HCT116 (cell line): ENCODE results near the gene KCNK5. TPM values are rescaled to one million over a fixed set of nuclear protein-coding genes. Genes with fewer than 3 reads are reported as not detected.

ENCODE experiments used
- ATAC-seq: fragments of 200-7000 bp; cut with Tn5 transposase; 2 replicates; pipeline ENCODE4 v1.9.1; 2020; ENCODE audit warnings: mild to moderate bottlenecking, moderate library complexity
- BruUV-seq: library from RNA; stranded (reverse); fragments of 400-500 nt; replicated peaks from 2 replicates; lab custom pipeline; 2021; lab: Mats Ljungman, UMichigan
- CTCF ChIA-PET: fragments of 300-600 bp; sonication (Branson Sonifier 250); formaldehyde crosslinking; loops from one replicate; lab custom pipeline; 2021; ENCODE audit warnings: antibody characterized with exemption; lab: Charles Lee
- POLR2A ChIA-PET: fragments of 300-600, 350-600 bp; sonication (Branson Sonifier 250); formaldehyde crosslinking; loops from one replicate; lab custom pipeline; 2021; ENCODE audit warnings: antibody characterized with exemption; lab: Charles Lee
- RAD21 ChIA-PET, 2 experiments: fragments of 300-600 bp; sonication (Branson Sonifier 250); formaldehyde crosslinking; loops; one replicate each; lab custom pipeline; 2023; ENCODE audit warnings: low total read pairs in 2 of 2; ENCODE audit not compliant: uncharacterized antibody in 2 of 2, unreplicated experiment in 2 of 2, low non-redundant PET in 1 of 2; lab: Charles Lee
- DNase-seq: peaks from one replicate; pipeline ENCODE4 v3.0.0-alpha.2; 2010; ENCODE audit warnings: low read depth, low spot score
- H2AFZ ChIP-seq: fragments of 200-600 bp; shearing (Covaris generic), sonication (generic); 2 replicates; pipeline ENCODE4 v1.6.1; 2017; ENCODE audit warnings: low read depth, mixed run types, mixed read lengths, antibody characterized with exemption, low read length; ENCODE audit not compliant: poor library complexity, severe bottlenecking
- H3K27ac ChIP-seq: 2 replicates; pipeline ENCODE4 v1.5.1; 2012; ENCODE audit warnings: low read depth, low read length
- H3K27me3 ChIP-seq: fragments of 200-600 bp; sonication (generic); 2 replicates; pipeline ENCODE4 v1.6.1; 2016; ENCODE audit warnings: mixed run types, low read length, mixed read lengths; ENCODE audit not compliant: insufficient read depth
- H3K36me3 ChIP-seq, 2 experiments: fragments of 200-500 bp in 1 of 2; fragments of 200-600 bp in 1 of 2; sonication (Bioruptor generic) in 1 of 2; sonication (generic) in 1 of 2; 2 replicates each; pipeline versions ENCODE4 v1.5.1 to v1.6.1; 2014 to 2016; ENCODE audit warnings: low read length in 2 of 2, inconsistent platforms in 1 of 2, mixed read lengths in 1 of 2, mixed run types in 1 of 2; ENCODE audit not compliant: insufficient read depth in 2 of 2, control insufficient read depth in 1 of 2
- H3K4me1 ChIP-seq, 2 experiments: fragments of 200-600 bp in 1 of 2; sonication (generic) in 1 of 2; 2 replicates each; pipeline versions ENCODE4 v1.5.1 to v1.6.1; 2012 to 2017; ENCODE audit warnings: low read length in 2 of 2, inconsistent platforms in 1 of 2, mild to moderate bottlenecking in 1 of 2, mixed read lengths in 1 of 2, mixed run types in 1 of 2, moderate library complexity in 1 of 2; ENCODE audit not compliant: insufficient read depth in 2 of 2, control insufficient read depth in 1 of 2
- H3K4me2 ChIP-seq: fragments of 200-600 bp; sonication (generic); 2 replicates; pipeline ENCODE4 v1.6.1; 2017; ENCODE audit warnings: mixed run types, low read length, mixed read lengths
- H3K4me3 ChIP-seq, 2 experiments: fragments of 200-600 bp in 1 of 2; sonication (generic) in 1 of 2; replicated peaks in 1 of 2; 2 replicates each; pipeline ENCODE4 v1.5.1; 2011 to 2016; ENCODE audit warnings: low read length in 2 of 2, control low read depth in 1 of 2, low read depth in 1 of 2, mild to moderate bottlenecking in 1 of 2, mixed read lengths in 1 of 2, mixed run types in 1 of 2
- H3K79me2 ChIP-seq: fragments of 200-600 bp; sonication (generic); 2 replicates; pipeline ENCODE4 v1.6.1; 2017; ENCODE audit warnings: mild to moderate bottlenecking, mixed run types, low read length, moderate library complexity, mixed read lengths; ENCODE audit not compliant: insufficient read depth
- H3K9ac ChIP-seq: fragments of 200-600 bp; sonication (generic); 2 replicates; pipeline ENCODE4 v1.6.1; 2016; ENCODE audit warnings: low read length, mixed read lengths
- H3K9me2 ChIP-seq: fragments of 200-600 bp; sonication (generic), shearing (Covaris generic); 2 replicates; pipeline ENCODE4 v1.6.1; 2017; ENCODE audit warnings: mixed run types, mild to moderate bottlenecking, moderate library complexity; ENCODE audit not compliant: insufficient read depth
- H3K9me3 ChIP-seq, 2 experiments: fragments of 200-500 bp in 1 of 2; fragments of 200-600 bp in 1 of 2; sonication (Bioruptor generic) in 1 of 2; sonication (generic) in 1 of 2; 2 replicates each; pipeline ENCODE4 v1.6.1; 2014 to 2017; ENCODE audit warnings: low read length in 2 of 2, mixed read lengths in 2 of 2, inconsistent platforms in 1 of 2, low read depth in 1 of 2, mild to moderate bottlenecking in 1 of 2, mixed run types in 1 of 2, moderate library complexity in 1 of 2; ENCODE audit not compliant: control insufficient read depth in 1 of 2, insufficient read depth in 1 of 2
- H4K20me1 ChIP-seq: fragments of 200-600 bp; sonication (generic), shearing (Covaris generic); 2 replicates; pipeline ENCODE4 v1.6.1; 2017; ENCODE audit warnings: mixed run types, mild to moderate bottlenecking, moderate library complexity; ENCODE audit not compliant: insufficient read depth
- CEBPB ChIP-seq: IDR thresholded peaks from 2 replicates; pipeline ENCODE4 v1.6.1; 2012; ENCODE audit warnings: low read depth
- ELF1 ChIP-seq: IDR thresholded peaks from 2 replicates; pipeline ENCODE4 v1.6.1; 2012; ENCODE audit warnings: low read depth, borderline replicate concordance
- FOSL1 ChIP-seq: IDR thresholded peaks from 2 replicates; pipeline ENCODE4 v1.6.1; 2012; ENCODE audit warnings: low read depth
- REST ChIP-seq: IDR thresholded peaks from 2 replicates; pipeline ENCODE4 v1.6.1; 2012; ENCODE audit warnings: low read depth
- SP1 ChIP-seq: IDR thresholded peaks from 2 replicates; pipeline ENCODE4 v1.6.1; 2012; ENCODE audit warnings: low read depth
- TCF7L2 ChIP-seq: IDR thresholded peaks from 2 replicates; pipeline ENCODE4 v1.7.0; 2011; ENCODE audit warnings: borderline replicate concordance, inconsistent platforms; ENCODE audit not compliant: insufficient read depth, insufficient read length; ENCODE audit errors: extremely low read depth
- ZBTB33 ChIP-seq: IDR thresholded peaks from 2 replicates; pipeline ENCODE4 v1.6.1; 2011; ENCODE audit warnings: mild to moderate bottlenecking, low read length, moderate library complexity; ENCODE audit not compliant: insufficient replicate concordance; ENCODE audit errors: extremely low read depth
- ZFX ChIP-seq: fragments of 450-650 bp; IDR thresholded peaks from 2 replicates; pipeline ENCODE4 v1.6.1; 2017
- intact Hi-C: fragments of 100-400 bp; cut with micrococcal nuclease; formaldehyde crosslinking; loops from 2 replicates; pipeline ENCODE4 v1.10.0; 2022
- total RNA-seq: library from RNA; stranded (reverse); gene quantifications from one replicate; pipeline ENCODE4 v1.2.1, GENCODE V29; 2021; ENCODE audit not compliant: unreplicated experiment

Gene KCNK5
- total RNA-seq, 1 experiment from 2014 or later = 9.5 TPM

- no peak for TF ChIP-seq SP1
- no peak for TF ChIP-seq ZFX
- TF ChIP-seq FOSL1 = no peak
- no peak for TF ChIP-seq TCF7L2
- no peak for TF ChIP-seq REST
Observed at GRCh38 chr6:39156801-39157200, 72.5 kb downstream of the KCNK5 start (continued).

- Histone ChIP-seq H2AFZ (no peak overlapping the region), H3K9me2 (no peaks in the 10 kb centered on the region), H3K9me3 (no peaks in the 10 kb centered on the region), H4K20me1 (no peaks in the 10 kb centered on the region), H3K27me3 (peaks cover 28% of the 10 kb centered on the region), H3K4me1 (no peaks in the 10 kb centered on the region), H3K4me3 (no peak overlapping the region), H3K36me3 (no peaks in the 10 kb centered on the region), H3K27ac (no peak overlapping the region), H3K4me2 (no peak overlapping the region), H3K79me2 (no peaks in the 10 kb centered on the region), H3K9ac (no peak overlapping the region)
- POLR2A ChIA-PET = no interaction called here
- TF ChIP-seq SP1 (no peak), ELF1 (no peak), REST (no peak), ZBTB33 (no peak), CEBPB (no peak)
- no TSS peak for BruUV-seq
- no peak for ATAC-seq
- intact Hi-C loops = loop anchor here (5.0 to 10.0 kb wide), 2 partner anchors 150 to 182 kb away; no protein-coding TSS in a partner anchor
- CTCF ChIA-PET = no interaction called here
- DNase-seq = no peak
- RAD21 ChIA-PET = no interaction called here
Observed at GRCh38 chr6:39154705-39155104, 74.6 kb downstream of the KCNK5 start.
